ENCODE data around the gene SEC31A.

DNA sequence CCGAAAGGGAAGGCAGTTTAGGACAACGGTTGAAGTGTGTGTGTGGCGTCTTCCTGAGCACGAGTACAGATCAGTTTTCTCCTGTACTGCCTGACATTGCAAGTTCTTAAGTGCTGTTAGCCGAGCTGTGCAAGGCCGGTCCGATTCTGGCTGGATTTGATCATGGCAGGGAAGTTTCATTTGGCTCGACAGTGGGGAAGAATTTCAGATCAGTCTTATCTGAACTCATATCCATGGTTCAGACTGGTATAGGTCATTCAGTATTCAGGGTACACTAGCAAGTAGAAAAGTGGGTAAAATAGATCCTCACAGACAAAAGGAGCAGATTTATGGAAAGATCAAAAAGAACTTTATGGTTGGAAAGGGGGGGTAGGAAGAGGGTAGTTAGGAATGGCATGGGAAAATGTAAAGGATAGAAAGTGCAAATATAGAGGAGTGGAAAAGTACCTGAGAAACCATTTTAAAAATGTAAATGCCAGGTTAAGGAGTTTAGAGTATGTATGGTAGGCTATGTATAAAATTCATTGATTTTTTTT, 10.3 kb upstream of the SEC31A start:
- TF ChIP-seq ZNF274 (IDR thresholded peaks at IDR 0.05; ENCODE audit: low read depth, low read length) (no peak), SUZ12 (IDR thresholded peaks at IDR 0.05; ENCODE audit: extremely low read depth, insufficient read depth, insufficient read length) (no peak), YY1 (IDR thresholded peaks at IDR 0.05; ENCODE audit: insufficient read depth, insufficient read length) (no peak)

Measured in NT2/D1 (cell line).